GM19025 (cell line): Measurements from ENCODE around the gene TRPM2.

Source experiments
- ATAC-seq: cut with Tn5 transposase; IDR thresholded peaks from one replicate; pipeline ENCODE4 v1.9.1; 2021; ENCODE audit warnings: mild to moderate bottlenecking, low read depth, moderate library complexity; ENCODE audit not compliant: unreplicated experiment

Gene TRPM2

GRCh38 chr21:44370027-44370735, 16.8 kb downstream of the TRPM2 start:
- ATAC-seq: no peak

GRCh38 chr21:44370786-44371410, 17.5 kb downstream of the TRPM2 start:
- no peak for ATAC-seq

- ATAC-seq: no peak
These were observed 18.2 kb downstream of the TRPM2 start for GRCh38 chr21:44371596-44371995.

- no peak for ATAC-seq
These were observed 19.2 kb downstream of the TRPM2 start for GRCh38 chr21:44372616-44373015.

- no peak for ATAC-seq
These were observed 21.3 kb downstream of the TRPM2 start for GRCh38 chr21:44374601-44375280.

- no peak for ATAC-seq
These were observed 21.8 kb downstream of the TRPM2 start for GRCh38 chr21:44375281-44375651.

GRCh38 chr21:44375761-44376241, 22.4 kb downstream of the TRPM2 start:
- ATAC-seq: no peak

- no peak for ATAC-seq
These were observed 23.2 kb downstream of the TRPM2 start for GRCh38 chr21:44376606-44377005.

GRCh38 chr21:44377201-44377921, 23.9 kb downstream of the TRPM2 start:
- ATAC-seq: no peak

- ATAC-seq: no peak
These were observed 24.7 kb downstream of the TRPM2 start for GRCh38 chr21:44377922-44378645.

- ATAC-seq: no peak
These were observed 25.5 kb downstream of the TRPM2 start for GRCh38 chr21:44378646-44379514.

- no peak for ATAC-seq
These were observed 26.1 kb downstream of the TRPM2 start for GRCh38 chr21:44379515-44379848.

- no peak for ATAC-seq
These were observed 26.8 kb downstream of the TRPM2 start for GRCh38 chr21:44379991-44380865.

GRCh38 chr21:44380876-44381275, 27.5 kb downstream of the TRPM2 start:
- ATAC-seq: no peak

GRCh38 chr21:44381874-44382273, 28.5 kb downstream of the TRPM2 start:
- ATAC-seq: no peak

- ATAC-seq: no peak
These were observed 29.1 kb downstream of the TRPM2 start for GRCh38 chr21:44382536-44382935.

GRCh38 chr21:44383216-44383615, 29.8 kb downstream of the TRPM2 start:
- no peak for ATAC-seq

- no peak for ATAC-seq
These were observed 31.5 kb downstream of the TRPM2 start for GRCh38 chr21:44384968-44385367.

- ATAC-seq: no peak
These were observed 35.9 kb downstream of the TRPM2 start for GRCh38 chr21:44389335-44389734.
